Measurements from ENCODE around the gene BTN1A1. TPM values are rescaled to one million over a fixed set of nuclear protein-coding genes. Genes with fewer than 3 reads are reported as not detected.

The BTN1A1 gene
- total and polyA plus RNA-seq, 9 of the 15 experiments (the other 6 are each of a cell fraction or from before 2014, with no cell fraction given): 0.01 to 0.15 (median 0.06) TPM; not detected in 4

GRCh38 chr6:26532699-26533531 lies 32.8 kb downstream of the BTN1A1 start (continued):
- no peak for TF ChIP-seq NCOR1 (IDR thresholded peaks at IDR 0.05)
- no peak for TF ChIP-seq ZNF140 (CRISPR knock-in tag; IDR thresholded peaks at IDR 0.05)
- no peak for TF ChIP-seq ETV5 (CRISPR knock-in tag; IDR thresholded peaks at IDR 0.05; ENCODE audit: low read depth)
- TF ChIP-seq ZBTB9 (CRISPR knock-in tag; IDR thresholded peaks at IDR 0.05): peak; percentile 73
- TF ChIP-seq, protein P1, sequence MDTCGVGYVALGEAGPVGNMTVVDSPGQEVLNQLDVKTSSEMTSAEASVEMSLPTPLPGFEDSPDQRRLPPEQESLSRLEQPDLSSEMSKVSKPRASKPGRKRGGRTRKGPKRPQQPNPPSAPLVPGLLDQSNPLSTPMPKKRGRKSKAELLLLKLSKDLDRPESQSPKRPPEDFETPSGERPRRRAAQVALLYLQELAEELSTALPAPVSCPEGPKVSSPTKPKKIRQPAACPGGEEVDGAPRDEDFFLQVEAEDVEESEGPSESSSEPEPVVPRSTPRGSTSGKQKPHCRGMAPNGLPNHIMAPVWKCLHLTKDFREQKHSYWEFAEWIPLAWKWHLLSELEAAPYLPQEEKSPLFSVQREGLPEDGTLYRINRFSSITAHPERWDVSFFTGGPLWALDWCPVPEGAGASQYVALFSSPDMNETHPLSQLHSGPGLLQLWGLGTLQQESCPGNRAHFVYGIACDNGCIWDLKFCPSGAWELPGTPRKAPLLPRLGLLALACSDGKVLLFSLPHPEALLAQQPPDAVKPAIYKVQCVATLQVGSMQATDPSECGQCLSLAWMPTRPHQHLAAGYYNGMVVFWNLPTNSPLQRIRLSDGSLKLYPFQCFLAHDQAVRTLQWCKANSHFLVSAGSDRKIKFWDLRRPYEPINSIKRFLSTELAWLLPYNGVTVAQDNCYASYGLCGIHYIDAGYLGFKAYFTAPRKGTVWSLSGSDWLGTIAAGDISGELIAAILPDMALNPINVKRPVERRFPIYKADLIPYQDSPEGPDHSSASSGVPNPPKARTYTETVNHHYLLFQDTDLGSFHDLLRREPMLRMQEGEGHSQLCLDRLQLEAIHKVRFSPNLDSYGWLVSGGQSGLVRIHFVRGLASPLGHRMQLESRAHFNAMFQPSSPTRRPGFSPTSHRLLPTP (IDR thresholded peaks at IDR 0.05; ENCODE audit: borderline replicate concordance, extremely low read depth, insufficient read length): peak; percentile 90
- TF ChIP-seq HMGXB4 (CRISPR knock-in tag; IDR thresholded peaks at IDR 0.05): peak; percentile 98
- no peak for TF ChIP-seq PHF8 (IDR thresholded peaks at IDR 0.05; ENCODE audit: borderline replicate concordance, low read length)
- no peak for TF ChIP-seq CBX5 (IDR thresholded peaks at IDR 0.05; ENCODE audit: borderline replicate concordance, low read depth)
- no peak for TF ChIP-seq THAP7 (CRISPR knock-in tag; IDR thresholded peaks at IDR 0.05)
- TF ChIP-seq SMARCA4 (IDR thresholded peaks at IDR 0.05): no peak
- no peak for TF ChIP-seq ZNF584 (CRISPR knock-in tag; IDR thresholded peaks at IDR 0.05; ENCODE audit: low read depth)
- peak; percentile 96 for TF ChIP-seq ZNF766 (CRISPR knock-in tag; conservative IDR thresholded peaks at IDR 0.05)
- TF ChIP-seq, protein P2, sequence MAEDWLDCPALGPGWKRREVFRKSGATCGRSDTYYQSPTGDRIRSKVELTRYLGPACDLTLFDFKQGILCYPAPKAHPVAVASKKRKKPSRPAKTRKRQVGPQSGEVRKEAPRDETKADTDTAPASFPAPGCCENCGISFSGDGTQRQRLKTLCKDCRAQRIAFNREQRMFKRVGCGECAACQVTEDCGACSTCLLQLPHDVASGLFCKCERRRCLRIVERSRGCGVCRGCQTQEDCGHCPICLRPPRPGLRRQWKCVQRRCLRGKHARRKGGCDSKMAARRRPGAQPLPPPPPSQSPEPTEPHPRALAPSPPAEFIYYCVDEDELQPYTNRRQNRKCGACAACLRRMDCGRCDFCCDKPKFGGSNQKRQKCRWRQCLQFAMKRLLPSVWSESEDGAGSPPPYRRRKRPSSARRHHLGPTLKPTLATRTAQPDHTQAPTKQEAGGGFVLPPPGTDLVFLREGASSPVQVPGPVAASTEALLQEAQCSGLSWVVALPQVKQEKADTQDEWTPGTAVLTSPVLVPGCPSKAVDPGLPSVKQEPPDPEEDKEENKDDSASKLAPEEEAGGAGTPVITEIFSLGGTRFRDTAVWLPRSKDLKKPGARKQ (CRISPR knock-in tag; IDR thresholded peaks at IDR 0.05): no peak
- peak; percentile 81 for TF ChIP-seq RNF2 (IDR thresholded peaks at IDR 0.05)
- TF ChIP-seq VEZF1 (CRISPR knock-in tag; IDR thresholded peaks at IDR 0.05): peak; percentile 59
- 0 out of 2 replicates have a peak, but pooled peaks have one; percentile 24 for TF ChIP-seq SMC3 (conservative IDR thresholded peaks at IDR 0.05; ENCODE audit: insufficient read depth, low read depth, low read length)
- peak; percentile 32; the same call in 1 of the 2 replicates for TF ChIP-seq ELF2 (CRISPR knock-in tag; IDR thresholded peaks at IDR 0.05)
